NB4 (cell line): ENCODE results near the gene LAMTOR5.

Experiments used
- DNase-seq: peaks from one replicate; pipeline ENCODE4 v3.0.0; 2010; ENCODE audit warnings: low read depth
- H3K4me3 ChIP-seq: one replicate; pipeline ENCODE4 v1.5.1; 2011; ENCODE audit warnings: mild to moderate bottlenecking, low read depth, low read length, moderate library complexity
- MYC ChIP-seq: IDR thresholded peaks from 2 replicates; pipeline ENCODE4 v1.6.1; 2011; ENCODE audit warnings: low read depth, low read length
- POLR2A ChIP-seq: IDR thresholded peaks from 2 replicates; pipeline ENCODE4 v1.6.1; 2011; ENCODE audit warnings: mild to moderate bottlenecking; ENCODE audit not compliant: insufficient read length; ENCODE audit errors: extremely low read depth
- TF ChIP-seq, protein P1 (sequence below): IDR thresholded peaks from 2 replicates; pipeline ENCODE4 v1.6.1; 2011; ENCODE audit warnings: low read depth, low read length
- TF ChIP-seq, protein P2 (sequence below): IDR thresholded peaks from one replicate; pipeline ENCODE4 v1.5.1; 2012; ENCODE audit warnings: low read depth, low read length

Gene LAMTOR5

DNA sequence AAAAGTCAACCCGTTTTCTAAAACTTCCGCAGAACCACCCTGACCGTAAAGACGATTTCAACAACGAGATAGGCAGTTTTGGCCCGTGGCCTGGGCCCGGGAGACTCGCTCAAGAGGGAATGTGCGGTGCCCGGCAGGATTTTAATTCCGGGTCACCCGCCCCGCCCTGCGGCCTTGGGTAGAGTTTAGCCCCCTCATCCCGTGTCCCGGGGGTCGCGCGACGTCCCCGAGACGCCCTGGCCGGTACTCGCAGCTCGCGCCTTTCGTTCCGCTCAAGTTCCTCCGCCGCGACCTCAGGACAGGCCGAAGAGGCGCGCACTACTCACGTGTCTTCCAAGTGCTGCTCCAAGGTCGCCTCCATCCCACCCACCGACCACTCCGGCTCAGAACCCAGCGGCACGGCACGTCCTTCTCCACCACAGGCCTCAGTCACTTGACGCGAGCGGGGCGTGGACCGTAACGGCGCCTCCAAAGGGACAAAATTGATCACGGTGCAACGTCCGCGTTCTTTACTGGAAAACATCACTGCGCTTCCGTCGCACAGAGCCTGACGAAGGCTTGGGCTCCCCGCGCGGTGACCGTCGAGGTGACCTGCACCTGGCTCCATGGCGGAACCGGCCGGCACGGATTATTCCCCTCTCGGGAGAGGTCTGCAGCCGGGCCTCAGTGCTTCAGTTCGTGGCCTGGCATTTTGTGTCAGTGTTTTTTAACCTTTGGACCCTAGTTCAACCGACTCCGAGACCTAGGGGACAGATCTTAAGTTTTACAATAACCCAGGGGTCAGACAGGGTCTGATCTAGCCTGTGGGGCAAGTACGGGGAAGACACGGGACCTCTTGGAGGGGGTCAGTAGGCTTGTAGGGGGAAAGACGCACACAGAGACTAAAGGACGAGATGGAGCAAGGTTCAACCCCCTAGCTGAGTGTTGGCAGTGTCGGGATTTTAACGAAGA, at the start of gene LAMTOR5:
Gene LAMTOR5 (minus strand): TSS at position 435 of the 951 bp plus-strand sequence. CDS start 74 bp downstream, at position 361.
- TF ChIP-seq POLR2A = peak; percentile 82
- TF ChIP-seq, protein P1, sequence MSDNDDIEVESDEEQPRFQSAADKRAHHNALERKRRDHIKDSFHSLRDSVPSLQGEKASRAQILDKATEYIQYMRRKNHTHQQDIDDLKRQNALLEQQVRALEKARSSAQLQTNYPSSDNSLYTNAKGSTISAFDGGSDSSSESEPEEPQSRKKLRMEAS = peak; percentile 84
- TF ChIP-seq MYC = peak; percentile 84; the same call in 1 of the 2 replicates
- TF ChIP-seq, protein P2, sequence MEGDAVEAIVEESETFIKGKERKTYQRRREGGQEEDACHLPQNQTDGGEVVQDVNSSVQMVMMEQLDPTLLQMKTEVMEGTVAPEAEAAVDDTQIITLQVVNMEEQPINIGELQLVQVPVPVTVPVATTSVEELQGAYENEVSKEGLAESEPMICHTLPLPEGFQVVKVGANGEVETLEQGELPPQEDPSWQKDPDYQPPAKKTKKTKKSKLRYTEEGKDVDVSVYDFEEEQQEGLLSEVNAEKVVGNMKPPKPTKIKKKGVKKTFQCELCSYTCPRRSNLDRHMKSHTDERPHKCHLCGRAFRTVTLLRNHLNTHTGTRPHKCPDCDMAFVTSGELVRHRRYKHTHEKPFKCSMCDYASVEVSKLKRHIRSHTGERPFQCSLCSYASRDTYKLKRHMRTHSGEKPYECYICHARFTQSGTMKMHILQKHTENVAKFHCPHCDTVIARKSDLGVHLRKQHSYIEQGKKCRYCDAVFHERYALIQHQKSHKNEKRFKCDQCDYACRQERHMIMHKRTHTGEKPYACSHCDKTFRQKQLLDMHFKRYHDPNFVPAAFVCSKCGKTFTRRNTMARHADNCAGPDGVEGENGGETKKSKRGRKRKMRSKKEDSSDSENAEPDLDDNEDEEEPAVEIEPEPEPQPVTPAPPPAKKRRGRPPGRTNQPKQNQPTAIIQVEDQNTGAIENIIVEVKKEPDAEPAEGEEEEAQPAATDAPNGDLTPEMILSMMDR = no peak
- H3K4me3 ChIP-seq = peak within 1 kb of the TSS; percentile 85

DNA sequence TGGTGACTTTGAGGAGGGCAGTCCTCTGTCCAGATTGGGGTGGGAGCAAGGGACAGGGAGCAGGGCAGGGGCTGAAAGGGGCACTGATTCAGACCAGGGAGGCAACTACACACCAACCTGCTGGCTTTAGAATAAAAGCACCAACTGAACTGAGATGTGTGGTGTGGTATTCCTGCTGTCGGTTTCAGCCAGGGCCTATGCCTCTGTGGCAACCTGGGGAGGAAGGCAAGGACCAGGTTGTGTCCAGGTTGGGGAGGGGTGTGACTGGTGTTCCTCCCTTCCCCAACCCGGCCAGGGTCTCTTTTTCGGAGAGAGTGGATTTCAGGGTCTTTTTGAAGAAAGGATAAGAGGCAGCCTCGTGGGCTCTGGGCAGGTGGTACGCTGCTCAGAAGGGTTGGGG, 49.7 kb upstream of the LAMTOR5 start:
- no peak overlapping the region for H3K4me3 ChIP-seq
- TF ChIP-seq, protein P1 = no peak
- no peak for TF ChIP-seq MYC
- no peak for DNase-seq

More for the DNA sequence above, at the start of gene LAMTOR5:
- peak; percentile 95 for DNase-seq

DNA sequence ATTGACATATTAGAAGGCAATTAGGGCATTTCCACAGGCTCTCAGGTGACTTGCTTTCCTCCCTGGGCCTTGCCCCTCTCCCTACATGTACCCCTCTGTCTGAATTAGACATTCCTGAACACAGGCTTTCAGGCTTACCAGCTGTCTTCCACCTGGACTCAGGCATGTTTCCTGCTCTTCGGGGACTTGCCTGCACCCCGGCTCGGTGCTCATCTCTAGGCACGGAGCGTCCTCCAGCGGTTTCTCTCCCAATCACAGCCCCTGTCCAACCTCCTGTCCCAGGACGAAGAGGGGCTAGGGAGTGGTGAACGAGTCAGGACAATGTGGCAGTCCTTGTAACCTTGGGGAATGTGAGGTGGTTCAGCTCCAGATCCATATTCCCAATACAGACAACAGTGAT, 47.7 kb upstream of the LAMTOR5 start:
- TF ChIP-seq, protein P2 = no peak
- no peak for TF ChIP-seq POLR2A
- no peak for TF ChIP-seq MYC
- TF ChIP-seq, protein P1 = no peak
- no peak for DNase-seq
- no peak overlapping the region for H3K4me3 ChIP-seq

DNA sequence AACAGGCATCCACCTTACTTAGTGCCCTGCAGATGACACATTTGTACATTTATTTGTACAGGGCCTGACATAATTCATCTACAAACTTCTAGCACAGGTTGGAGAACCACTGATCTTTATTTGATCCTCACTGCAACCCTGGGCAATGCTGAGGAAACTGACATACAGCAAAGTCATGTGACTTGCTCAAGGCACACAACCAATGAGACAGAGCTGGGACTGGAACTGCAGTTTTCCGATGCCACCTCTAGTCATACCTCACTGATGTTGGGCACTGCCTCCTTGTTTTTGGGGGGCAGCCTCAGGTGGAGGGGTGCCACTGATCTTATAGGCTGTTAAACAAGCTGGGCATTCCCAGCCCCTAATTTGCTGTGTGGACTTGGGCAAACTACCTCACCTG, 46.8 kb upstream of the LAMTOR5 start:
- no peak for DNase-seq
- H3K4me3 ChIP-seq = no peak overlapping the region
- no peak for TF ChIP-seq MYC
- TF ChIP-seq, protein P2 = no peak
- no peak for TF ChIP-seq POLR2A
- TF ChIP-seq, protein P1 = no peak

DNA sequence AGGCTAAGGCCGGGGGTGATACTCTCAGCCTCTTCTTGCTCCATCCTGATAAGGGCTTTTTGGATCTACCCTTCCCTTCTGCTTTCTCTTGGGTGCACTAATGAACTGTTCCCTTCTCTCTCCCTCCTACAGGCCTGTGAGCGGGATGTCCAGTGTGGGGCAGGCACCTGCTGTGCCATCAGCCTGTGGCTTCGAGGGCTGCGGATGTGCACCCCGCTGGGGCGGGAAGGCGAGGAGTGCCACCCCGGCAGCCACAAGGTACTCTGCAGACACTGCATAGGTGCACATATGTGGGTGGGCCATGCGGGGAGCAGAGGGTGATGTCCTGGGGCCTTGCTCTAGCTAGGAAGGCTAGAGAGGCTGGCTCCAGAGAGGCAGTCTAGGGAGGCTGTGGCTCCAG, 46.3 kb upstream of the LAMTOR5 start:
- no peak for DNase-seq
- H3K4me3 ChIP-seq = no peak overlapping the region
- TF ChIP-seq, protein P1 = no peak
- TF ChIP-seq, protein P2 = no peak
- TF ChIP-seq MYC (no peak), POLR2A (no peak)

DNA sequence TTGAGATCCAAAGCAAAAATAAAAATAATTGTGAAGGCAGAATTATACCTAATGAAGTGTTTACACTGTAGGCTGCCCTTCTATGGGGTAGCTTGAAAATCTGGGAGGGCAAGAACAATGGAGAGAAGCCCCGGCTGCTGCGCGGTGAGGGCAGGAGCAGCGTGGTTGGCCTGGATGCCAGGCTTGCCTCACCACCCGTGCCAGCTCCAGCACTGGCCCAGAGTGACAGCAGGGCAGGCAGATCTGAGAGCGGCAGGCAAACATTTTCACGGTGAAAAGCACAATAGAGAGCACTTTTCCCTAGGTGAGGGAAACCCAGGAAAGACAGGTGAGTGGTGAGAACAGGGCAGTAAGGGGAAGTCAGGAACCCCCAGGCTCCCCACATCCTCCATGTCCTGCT, 44.8 kb upstream of the LAMTOR5 start:
- no peak for TF ChIP-seq MYC
- TF ChIP-seq, protein P2 = no peak
- TF ChIP-seq, protein P1 = no peak
- TF ChIP-seq POLR2A = no peak
- no peak for DNase-seq

More for the DNA sequence above, 44.8 kb upstream of the LAMTOR5 start:
- no peak overlapping the region for H3K4me3 ChIP-seq
